ENCODE results near the gene TUBGCP6. TPM values are rescaled to one million over a fixed set of nuclear protein-coding genes. Genes with fewer than 3 reads are reported as not detected.

TUBGCP6 gene
- total RNA-seq, 3 donors from 2014 or later, result 34.2 to 66.2 (median 59.6) TPM

GRCh38 chr22:50249341-50250248 is 4.8 kb upstream of the TUBGCP6 start:
- no peak overlapping the region for H3K27ac ChIP-seq
- no peaks in the 10 kb centered on the region for H3K9me3 ChIP-seq
- peak overlapping the region in 1 of 3 donors; percentile 74 for H3K4me3 ChIP-seq
- H3K27me3 ChIP-seq, result no peaks in the 10 kb centered on the region
- H3K4me1 ChIP-seq, result peaks cover 17 to 18% of the 10 kb centered on the region in 2 donors
- TF ChIP-seq POLR2AphosphoS5 (IDR thresholded peaks at IDR 0.05) (no peak), POLR2A (IDR thresholded peaks at IDR 0.05) (no peak), CTCF (IDR thresholded peaks at IDR 0.05) (no peak)
- intact Hi-C loops (cut with DNase I; ENCODE audit: low total_unique reads), result loop anchor here (10.0 kb wide), 1 partner anchor 255 kb away; the partner anchor contains the start of genes LMF2 and NCAPH2
- no peak for DNase-seq (ENCODE audit: low spot score in 2 of 2)
- no peaks in the 10 kb centered on the region for H3K36me3 ChIP-seq

- no peak for DNase-seq (ENCODE audit: low spot score in 2 of 2)
- intact Hi-C loops (cut with DNase I; ENCODE audit: low total_unique reads), result no loop called here
Measured at GRCh38 chr22:50248196-50249081, 3.6 kb upstream of the TUBGCP6 start.

GRCh38 chr22:50247748-50248147 is 2.9 kb upstream of the TUBGCP6 start:
- Histone ChIP-seq H3K4me1 (peaks cover 17 to 21% of the 10 kb centered on the region in 2 donors), H3K27ac (no peak overlapping the region), H3K4me3 (no peak overlapping the region), H3K36me3 (no peaks in the 10 kb centered on the region), H3K9me3 (no peaks in the 10 kb centered on the region), H3K27me3 (no peaks in the 10 kb centered on the region)
- intact Hi-C loops (cut with DNase I; ENCODE audit: low total_unique reads), result no loop called here
- DNase-seq (ENCODE audit: low spot score in 2 of 2), result no peak
- TF ChIP-seq CTCF (IDR thresholded peaks at IDR 0.05) (no peak), POLR2A (IDR thresholded peaks at IDR 0.05) (no peak), POLR2AphosphoS5 (IDR thresholded peaks at IDR 0.05) (no peak)

More at GRCh38 chr22:50248196-50249081, 3.6 kb upstream of the TUBGCP6 start:
- no peaks in the 10 kb centered on the region for H3K27me3 ChIP-seq
- H3K27ac ChIP-seq, result no peak overlapping the region
- no peak overlapping the region for H3K4me3 ChIP-seq
- peaks cover 17 to 18% of the 10 kb centered on the region in 2 donors for H3K4me1 ChIP-seq
- H3K36me3 ChIP-seq, result no peaks in the 10 kb centered on the region
- TF ChIP-seq POLR2AphosphoS5 (IDR thresholded peaks at IDR 0.05), result no peak
- no peak for TF ChIP-seq POLR2A (IDR thresholded peaks at IDR 0.05)
- no peak for TF ChIP-seq CTCF (IDR thresholded peaks at IDR 0.05)
- no peaks in the 10 kb centered on the region for H3K9me3 ChIP-seq

- H3K27me3 ChIP-seq, result no peaks in the 10 kb centered on the region
- no peaks in the 10 kb centered on the region for H3K36me3 ChIP-seq
- H3K9me3 ChIP-seq, result no peaks in the 10 kb centered on the region
- no peak for DNase-seq (ENCODE audit: low spot score in 2 of 2)
- H3K4me3 ChIP-seq, result peak overlapping the region in 1 of 3 donors; percentile 98
- peaks cover 17 to 24% of the 10 kb centered on the region in 2 donors for H3K4me1 ChIP-seq
- intact Hi-C loops (cut with DNase I; ENCODE audit: low total_unique reads), result no loop called here
- no peak for TF ChIP-seq POLR2AphosphoS5 (IDR thresholded peaks at IDR 0.05)
- no peak for TF ChIP-seq CTCF (IDR thresholded peaks at IDR 0.05)
- no peak for TF ChIP-seq POLR2A (IDR thresholded peaks at IDR 0.05)
- H3K27ac ChIP-seq, result peak overlapping the region; percentile 95 to 99
Measured at GRCh38 chr22:50246242-50247175, 1.7 kb upstream of the TUBGCP6 start.

Measured in breast epithelium (tissue), 4 donors.